ENCODE measurements around the gene ELP4.
"Not testable (repeated sequence)": the region's sequence is repeated elsewhere in the genome, so short reads cannot be mapped to it uniquely, and the experiment has no call there.

ELP4 gene

GRCh38 chr11:31649129-31649966 is 139.8 kb downstream of the ELP4 start:
- DNase-seq: no peak

GRCh38 chr11:31651208-31651607 is 141.6 kb downstream of the ELP4 start:
- DNase-seq: no peak

- no peak for DNase-seq
Observed at GRCh38 chr11:31651822-31652221, 142.3 kb downstream of the ELP4 start.

GRCh38 chr11:31652528-31652927 is 143.0 kb downstream of the ELP4 start:
- no peak for DNase-seq

- DNase-seq: no peak
Observed at GRCh38 chr11:31655483-31655882, 145.9 kb downstream of the ELP4 start.

GRCh38 chr11:31656051-31656450 is 146.5 kb downstream of the ELP4 start:
- no peak for DNase-seq

- no peak for DNase-seq
Observed at GRCh38 chr11:31657091-31657490, 147.5 kb downstream of the ELP4 start.

- DNase-seq: no peak
Observed at GRCh38 chr11:31664129-31664528, 154.6 kb downstream of the ELP4 start.

- DNase-seq: no peak
Observed at GRCh38 chr11:31664954-31665353, 155.4 kb downstream of the ELP4 start.

GRCh38 chr11:31671681-31672080 is 162.1 kb downstream of the ELP4 start:
- DNase-seq: no peak

- not testable (repeated sequence) for DNase-seq
Observed at GRCh38 chr11:31673108-31673507, 163.5 kb downstream of the ELP4 start.

- no peak for DNase-seq
Observed at GRCh38 chr11:31676280-31676982, 166.9 kb downstream of the ELP4 start.

- no peak for DNase-seq
Observed at GRCh38 chr11:31680770-31681169, 171.2 kb downstream of the ELP4 start.

GRCh38 chr11:31687256-31687655 is 177.7 kb downstream of the ELP4 start:
- no peak for DNase-seq

- DNase-seq: no peak
Observed at GRCh38 chr11:31687861-31688260, 178.3 kb downstream of the ELP4 start.

GRCh38 chr11:31689559-31689958 is 180.0 kb downstream of the ELP4 start:
- no peak for DNase-seq

- DNase-seq: no peak
Observed at GRCh38 chr11:31690041-31690440, 180.5 kb downstream of the ELP4 start.

GRCh38 chr11:31690516-31690915 is 180.9 kb downstream of the ELP4 start:
- DNase-seq: no peak

- DNase-seq: no peak
Observed at GRCh38 chr11:31692466-31692865, 182.9 kb downstream of the ELP4 start.

- not testable (repeated sequence) for DNase-seq
Observed at GRCh38 chr11:31697049-31697448, 187.5 kb downstream of the ELP4 start.

GRCh38 chr11:31699066-31699465 is 189.5 kb downstream of the ELP4 start:
- no peak for DNase-seq

- DNase-seq: no peak
Observed at GRCh38 chr11:31702966-31703365, 193.4 kb downstream of the ELP4 start.

GRCh38 chr11:31706357-31706756 is 196.8 kb downstream of the ELP4 start:
- no peak for DNase-seq

- no peak for DNase-seq
Observed at GRCh38 chr11:31711137-31711536, 201.6 kb downstream of the ELP4 start.
